ENCODE measurements around the gene NR6A1. TPM values are rescaled to one million over a fixed set of nuclear protein-coding genes. Genes with fewer than 3 reads are reported as not detected.

Gene NR6A1
- total RNA-seq, 2 experiments from 2014 or later = 0.74 to 1.1 TPM

- ChIA-PET POLR2A (no interaction called here), CTCF (interaction anchor here (1.1 to 2.5 kb wide), 3 partner anchors 14 to 56 kb away, joined by 3 to 13 read pairs (median 4); no protein-coding TSS in a partner anchor)
- H3K4me1 Mint-ChIP-seq (ENCODE audit: low read depth) = peaks cover 13% of the 10 kb centered on the region
- no peak for TF ChIP-seq CTCF (IDR thresholded peaks at IDR 0.05)
- no peaks in the 10 kb centered on the region for H3K27me3 Mint-ChIP-seq
- ATAC-seq (no peak), DNase-seq (peak; percentile 7)
- H3K27ac Mint-ChIP-seq = no peak overlapping the region
- intact Hi-C loops (cut with micrococcal nuclease) = no loop called here
- no peaks in the 10 kb centered on the region for H3K36me3 Mint-ChIP-seq (ENCODE audit: low read depth)
- no peak overlapping the region for H3K4me3 Mint-ChIP-seq
- peaks cover 3% of the 10 kb centered on the region for H3K9me3 Mint-ChIP-seq
Observed at GRCh38 chr9:124673063-124673462, 98.0 kb downstream of the NR6A1 start.

GRCh38 chr9:124671861-124672260, 99.2 kb downstream of the NR6A1 start:
- ATAC-seq = no peak
- intact Hi-C loops (cut with micrococcal nuclease) = no loop called here
- H3K9me3 Mint-ChIP-seq = peaks cover 3% of the 10 kb centered on the region
- no peaks in the 10 kb centered on the region for H3K36me3 Mint-ChIP-seq (ENCODE audit: low read depth)
- H3K27ac Mint-ChIP-seq = no peak overlapping the region
- ChIA-PET POLR2A (no interaction called here), CTCF (no interaction called here)
- DNase-seq = no peak
- TF ChIP-seq CTCF (IDR thresholded peaks at IDR 0.05) = no peak
- H3K27me3 Mint-ChIP-seq = no peaks in the 10 kb centered on the region
- H3K4me1 Mint-ChIP-seq (ENCODE audit: low read depth) = peaks cover 13% of the 10 kb centered on the region
- H3K4me3 Mint-ChIP-seq = no peak overlapping the region

- no peaks in the 10 kb centered on the region for H3K27me3 Mint-ChIP-seq
- H3K4me1 Mint-ChIP-seq (ENCODE audit: low read depth) = no peaks in the 10 kb centered on the region
- POLR2A ChIA-PET = no interaction called here
- H3K36me3 Mint-ChIP-seq (ENCODE audit: low read depth) = no peaks in the 10 kb centered on the region
- no peaks in the 10 kb centered on the region for H3K9me3 Mint-ChIP-seq
- TF ChIP-seq CTCF (IDR thresholded peaks at IDR 0.05) = no peak
- CTCF ChIA-PET = no interaction called here
- intact Hi-C loops (cut with micrococcal nuclease) = no loop called here
- no peak overlapping the region for H3K27ac Mint-ChIP-seq
- ATAC-seq (no peak), DNase-seq (no peak)
- no peak overlapping the region for H3K4me3 Mint-ChIP-seq
Observed at GRCh38 chr9:124666642-124667041, 104.5 kb downstream of the NR6A1 start.

GRCh38 chr9:124665391-124666058, 105.6 kb downstream of the NR6A1 start:
- ChIA-PET POLR2A (no interaction called here), CTCF (interaction anchor here (1.0 to 1.5 kb wide), 3 partner anchors 11 to 61 kb away, joined by 3 to 4 read pairs (median 3); no protein-coding TSS in a partner anchor)
- peaks cover 3% of the 10 kb centered on the region for H3K27me3 Mint-ChIP-seq
- no peak overlapping the region for H3K27ac Mint-ChIP-seq
- H3K9me3 Mint-ChIP-seq = no peaks in the 10 kb centered on the region
- H3K4me3 Mint-ChIP-seq = no peak overlapping the region
- no peak for TF ChIP-seq CTCF (IDR thresholded peaks at IDR 0.05)
- ATAC-seq (no peak), DNase-seq (no peak)
- peaks cover 7% of the 10 kb centered on the region for H3K4me1 Mint-ChIP-seq (ENCODE audit: low read depth)
- no peaks in the 10 kb centered on the region for H3K36me3 Mint-ChIP-seq (ENCODE audit: low read depth)
- intact Hi-C loops (cut with micrococcal nuclease) = no loop called here

GRCh38 chr9:124664143-124664542, 107.0 kb downstream of the NR6A1 start:
- Mint-ChIP-seq H3K4me3 (no peak overlapping the region), H3K36me3 (ENCODE audit: low read depth) (no peaks in the 10 kb centered on the region), H3K27me3 (peaks cover 3% of the 10 kb centered on the region), H3K9me3 (no peaks in the 10 kb centered on the region), H3K27ac (no peak overlapping the region), H3K4me1 (ENCODE audit: low read depth) (peaks cover 16% of the 10 kb centered on the region)
- TF ChIP-seq CTCF (IDR thresholded peaks at IDR 0.05) = no peak
- CTCF ChIA-PET = interaction anchor here (0.8 to 1.0 kb wide), 2 partner anchors 13 to 47 kb away, joined by 3 read pairs; no protein-coding TSS in a partner anchor
- intact Hi-C loops (cut with micrococcal nuclease) = no loop called here
- DNase-seq = no peak
- POLR2A ChIA-PET = no interaction called here
- ATAC-seq = no peak
